H1 (cell line): ENCODE results near the gene MRM2. TPM values are rescaled to one million over a fixed set of nuclear protein-coding genes. Genes with fewer than 3 reads are reported as not detected.

ENCODE experiments used
- CTCF ChIA-PET: fragments of 300-600 bp; sonication (Branson Sonifier 250); formaldehyde crosslinking; loops from one replicate; lab custom pipeline; 2021; ENCODE audit not compliant: partially characterized antibody; lab: Charles Lee
- POLR2A ChIA-PET: fragments of 300-600 bp; sonication (Branson Sonifier 250); formaldehyde crosslinking; loops from one replicate; lab custom pipeline; 2021; ENCODE audit warnings: inconsistent platforms; ENCODE audit not compliant: partially characterized antibody; lab: Charles Lee
- DNase-seq, 2 experiments: peaks; one replicate each; pipeline versions ENCODE4 v3.0.0 to v3.0.0-alpha.2; 2010 to 2022; ENCODE audit warnings: low spot score in 2 of 2, low read depth in 1 of 2, mixed read lengths in 1 of 2
- FAIRE-seq: peaks from 2 replicates; lab custom pipeline; 2011; peaks lifted over from hg19 to GRCh38; lab: Jason Lieb, UNC
- H2AFZ ChIP-seq: 2 replicates; pipeline ENCODE4 v1.8.1; 2012; ENCODE audit warnings: low read length, inconsistent platforms
- H2AK5ac ChIP-seq: 2 replicates; pipeline ENCODE4 v1.6.1; 2013; ENCODE audit warnings: low read depth, low read length
- H2BK120ac ChIP-seq: replicated peaks from 2 replicates; pipeline ENCODE3; 2013; ENCODE audit warnings: low read depth, low read length, inconsistent platforms
- H2BK12ac ChIP-seq: 2 replicates; pipeline ENCODE4 v1.6.1; 2013; ENCODE audit warnings: low read depth, low read length
- H2BK15ac ChIP-seq: 2 replicates; pipeline ENCODE4 v1.6.1; 2013; ENCODE audit warnings: low read length
- H2BK20ac ChIP-seq: 2 replicates; pipeline ENCODE4 v1.6.1; 2013; ENCODE audit warnings: low read length
- H2BK5ac ChIP-seq: 2 replicates; pipeline ENCODE4 v1.6.1; 2013; ENCODE audit warnings: low read depth, low read length
- H3K14ac ChIP-seq: 2 replicates; pipeline ENCODE4 v1.6.1; 2013; ENCODE audit warnings: inconsistent platforms; ENCODE audit not compliant: insufficient read length
- H3K18ac ChIP-seq: 2 replicates; pipeline ENCODE4 v1.6.1; 2013; ENCODE audit warnings: low read length; ENCODE audit errors: extremely low read depth
- H3K23ac ChIP-seq: 2 replicates; pipeline ENCODE4 v1.6.1; 2013; ENCODE audit warnings: inconsistent platforms; ENCODE audit not compliant: insufficient read length
- H3K23me2 ChIP-seq: 2 replicates; pipeline ENCODE4 v1.6.1; 2013; ENCODE audit warnings: low read depth, low read length
- H3K27ac ChIP-seq: 2 replicates; pipeline ENCODE4 v1.6.1; 2011; ENCODE audit warnings: low read depth, low read length, inconsistent platforms
- H3K27me3 ChIP-seq, 4 experiments: replicated peaks in 1 of 4; 1 replicate in 1 of 4; 2 replicates in 3 of 4; pipeline versions ENCODE4 v1.6.1 to v1.8.1; 2011 to 2013; ENCODE audit warnings: low read length in 3 of 4, mild to moderate bottlenecking in 3 of 4, inconsistent platforms in 2 of 4, mixed read lengths in 2 of 4, moderate library complexity in 1 of 4; ENCODE audit not compliant: control insufficient read depth in 3 of 4, insufficient read depth in 3 of 4; ENCODE audit errors: extremely low read depth in 1 of 4
- H3K36me3 ChIP-seq, 4 experiments: 2 replicates each; pipeline versions ENCODE4 v1.6.1 to v1.8.1; 2011 to 2013; ENCODE audit warnings: mild to moderate bottlenecking in 4 of 4, low read length in 3 of 4, moderate library complexity in 2 of 4, control low read depth in 1 of 4, inconsistent platforms in 1 of 4; ENCODE audit not compliant: insufficient read depth in 4 of 4, control insufficient read depth in 2 of 4
- H3K4ac ChIP-seq: replicated peaks from 2 replicates; pipeline ENCODE3; 2013; ENCODE audit warnings: low read length, low read depth, mixed read lengths, inconsistent platforms; ENCODE audit not compliant: insufficient read length
- H3K4me1 ChIP-seq, 4 experiments: replicated peaks in 1 of 4; 1 replicate in 1 of 4; 2 replicates in 3 of 4; pipeline versions ENCODE4 v1.6.1 to v1.8.1; 2011 to 2013; ENCODE audit warnings: low read length in 3 of 4, inconsistent platforms in 2 of 4, mixed read lengths in 1 of 4; ENCODE audit not compliant: insufficient read depth in 4 of 4, control insufficient read depth in 3 of 4
- H3K4me2 ChIP-seq, 2 experiments: 2 replicates each; pipeline versions ENCODE4 v1.6.1 to v1.8.1; 2011 to 2013; ENCODE audit warnings: low read depth in 2 of 2, low read length in 2 of 2, control low read depth in 1 of 2, inconsistent platforms in 1 of 2, mild to moderate bottlenecking in 1 of 2; ENCODE audit not compliant: insufficient read depth in 1 of 2
- H3K4me3 ChIP-seq, 4 experiments: fragments of 200-600, 300-600 bp in 1 of 4; sonication (generic), shearing (Covaris generic), sonication (Bioruptor Twin) in 1 of 4; 2 replicates each; pipeline versions ENCODE4 v1.5.1 to v1.8.1; 2011 to 2016; ENCODE audit warnings: low read length in 4 of 4, low read depth in 3 of 4, control low read depth in 2 of 4, inconsistent platforms in 2 of 4, mild to moderate bottlenecking in 2 of 4, mixed read lengths in 1 of 4, moderate library complexity in 1 of 4; ENCODE audit not compliant: insufficient read depth in 2 of 4; ENCODE audit errors: extremely low read depth in 1 of 4
- H3K56ac ChIP-seq: replicated peaks from 2 replicates; pipeline ENCODE3; 2013; ENCODE audit warnings: low read depth, mild to moderate bottlenecking, mixed read lengths, low read length, inconsistent platforms; ENCODE audit not compliant: insufficient read length
- H3K79me1 ChIP-seq: 2 replicates; pipeline ENCODE4 v1.6.1; 2013; ENCODE audit warnings: low read depth, low read length, control low read depth
- H3K79me2 ChIP-seq, 2 experiments: 2 replicates each; pipeline versions ENCODE4 v1.6.1 to v1.8.1; 2012 to 2013; ENCODE audit warnings: low read length in 2 of 2, mild to moderate bottlenecking in 2 of 2, inconsistent platforms in 1 of 2; ENCODE audit not compliant: insufficient read depth in 2 of 2, control insufficient read depth in 1 of 2
- H3K9ac ChIP-seq, 4 experiments: replicated peaks in 1 of 4; 1 replicate in 1 of 4; 2 replicates in 3 of 4; pipeline versions ENCODE4 v1.6.1 to v1.8.1; 2011 to 2013; ENCODE audit warnings: low read depth in 3 of 4, low read length in 3 of 4, control low read depth in 2 of 4, mild to moderate bottlenecking in 2 of 4, moderate library complexity in 2 of 4, inconsistent platforms in 1 of 4; ENCODE audit errors: extremely low read depth in 1 of 4
- H3K9me3 ChIP-seq, 2 experiments: 2 replicates each; pipeline versions ENCODE4 v1.6.1 to v1.8.1; 2012 to 2013; ENCODE audit warnings: mild to moderate bottlenecking in 2 of 2, moderate library complexity in 2 of 2, control low read depth in 1 of 2, inconsistent platforms in 1 of 2, low read depth in 1 of 2, low read length in 1 of 2, mixed read lengths in 1 of 2; ENCODE audit not compliant: insufficient read depth in 2 of 2
- H4K20me1 ChIP-seq, 2 experiments: replicated peaks in 1 of 2; 2 replicates each; pipeline versions ENCODE3 to v1.8.1; 2011 to 2013; ENCODE audit warnings: inconsistent platforms in 2 of 2, low read length in 2 of 2, mild to moderate bottlenecking in 1 of 2; ENCODE audit not compliant: insufficient read depth in 2 of 2, control insufficient read depth in 1 of 2
- H4K5ac ChIP-seq: 2 replicates; pipeline ENCODE4 v1.6.1; 2013; ENCODE audit warnings: low read length, low read depth, mixed read lengths, inconsistent platforms; ENCODE audit not compliant: insufficient read length
- H4K8ac ChIP-seq: 2 replicates; pipeline ENCODE4 v1.8.0; 2013; ENCODE audit warnings: mild to moderate bottlenecking, moderate library complexity, low read length, inconsistent platforms; ENCODE audit not compliant: insufficient read depth; ENCODE audit errors: extremely low read depth
- H4K91ac ChIP-seq: replicated peaks from 2 replicates; pipeline ENCODE3; 2013; ENCODE audit warnings: low read length, mixed read lengths, inconsistent platforms; ENCODE audit not compliant: insufficient read length
- WGBS, 2 experiments: shearing (Covaris generic) in 1 of 2; methylation state at CpG; one replicate each; pipeline versions ENCODE4 v1.1.6 to v1.1.7; 2013 to 2015; ENCODE audit warnings: low lambda C conversion rate in 2 of 2, mixed read lengths in 2 of 2, inconsistent platforms in 1 of 2, low coverage in 1 of 2, missing lambda C conversion rate in 1 of 2; ENCODE audit not compliant: insufficient replicate concordance in 2 of 2, insufficient coverage in 1 of 2, insufficient read length in 1 of 2; ENCODE audit errors: extremely low coverage in 1 of 2, missing lambda C conversion rate in 1 of 2; 5-methylcytosine and 5-hydroxymethylcytosine counted together
- polyA plus RNA-seq, 7 experiments: library from polyadenylated mRNA; depleted of rRNA in 3 of 7; stranded (reverse) in 5 of 7; unstranded in 2 of 7; fragments of >200 nt in 5 of 7; fragments of 200-250 nt in 2 of 7; gene quantifications; 1 replicate in 5 of 7; 2 replicates in 1 of 7; 4 replicates in 1 of 7; pipeline versions ENCODE4 v1.2.1 to v1.2.3, GENCODE V29; 2011 to 2013; ENCODE audit warnings: missing spikeins in 2 of 7, mixed read lengths in 2 of 7
- total RNA-seq: library from RNA; stranded (reverse); fragmentation: NEBNext Ultra II Directional; extraction: Animal tissue kit (Norgen Biotek cat#: 25700); gene quantifications from 2 replicates; pipeline ENCODE4 v1.2.1, GENCODE V29; 2021

MRM2 gene
- total and polyA plus RNA-seq, 2 of the 8 experiments (the other 6 are each of a cell fraction or from before 2014, with no cell fraction given) = 17.2 to 38.6 TPM

- Histone ChIP-seq H3K36me3 (peaks cover 20 to 43% (median 39%) of the 10 kb centered on the region in 4 experiments; a peak in 7 of 8 replicates), H2BK12ac (no peak overlapping the region), H2AK5ac (no peak overlapping the region), H3K27me3 (no peaks in the 10 kb centered on the region), H2AFZ (no peak overlapping the region), H4K91ac (no peak overlapping the region), H2BK20ac (no peak overlapping the region), H3K18ac (no peak overlapping the region), H4K20me1 (peaks cover 7 to 23% of the 10 kb centered on the region in 2 experiments), H3K4me3 (no peak overlapping the region), H3K27ac (no peak overlapping the region), H3K14ac (no peak overlapping the region), H3K9me3 (no peaks in the 10 kb centered on the region), H3K4me1 (no peaks in the 10 kb centered on the region; a peak in 1 of 7 replicates), H2BK120ac (no peak overlapping the region), H3K4me2 (no peak overlapping the region), H3K79me2 (peaks cover 0 to 18% of the 10 kb centered on the region in 2 experiments; a peak in 3 of 4 replicates), H2BK15ac (no peak overlapping the region), H3K56ac (no peak overlapping the region), H2BK5ac (no peak overlapping the region), H3K79me1 (peaks cover 16% of the 10 kb centered on the region), H4K8ac (no peak overlapping the region; the same call in 1 of the 2 replicates), H3K23ac (no peak overlapping the region), H4K5ac (no peak overlapping the region), H3K9ac (no peak overlapping the region), H3K23me2 (no peaks in the 10 kb centered on the region), H3K4ac (no peak overlapping the region)
- POLR2A ChIA-PET = interaction anchor here (4.1 kb wide), 1 partner anchor 134 kb away, joined by 11 read pairs; the partner anchor contains the start of gene EIF3B
- 90% methylated on average over 15 of the region's 17 CpGs; no CpG with 5 or more reads in 1 of the 2 experiments for WGBS, 2 experiments
- CTCF ChIA-PET = no interaction called here
- FAIRE-seq = no peak
- DNase-seq = no peak
Measured at GRCh38 chr7:2220954-2221353, 21.1 kb downstream of the MRM2 start.
